ENCODE data around the gene CHKB.
A peak's percentile ranks its signal among the peaks of the same experiment; 100 is the strongest.

The CHKB gene

DNA sequence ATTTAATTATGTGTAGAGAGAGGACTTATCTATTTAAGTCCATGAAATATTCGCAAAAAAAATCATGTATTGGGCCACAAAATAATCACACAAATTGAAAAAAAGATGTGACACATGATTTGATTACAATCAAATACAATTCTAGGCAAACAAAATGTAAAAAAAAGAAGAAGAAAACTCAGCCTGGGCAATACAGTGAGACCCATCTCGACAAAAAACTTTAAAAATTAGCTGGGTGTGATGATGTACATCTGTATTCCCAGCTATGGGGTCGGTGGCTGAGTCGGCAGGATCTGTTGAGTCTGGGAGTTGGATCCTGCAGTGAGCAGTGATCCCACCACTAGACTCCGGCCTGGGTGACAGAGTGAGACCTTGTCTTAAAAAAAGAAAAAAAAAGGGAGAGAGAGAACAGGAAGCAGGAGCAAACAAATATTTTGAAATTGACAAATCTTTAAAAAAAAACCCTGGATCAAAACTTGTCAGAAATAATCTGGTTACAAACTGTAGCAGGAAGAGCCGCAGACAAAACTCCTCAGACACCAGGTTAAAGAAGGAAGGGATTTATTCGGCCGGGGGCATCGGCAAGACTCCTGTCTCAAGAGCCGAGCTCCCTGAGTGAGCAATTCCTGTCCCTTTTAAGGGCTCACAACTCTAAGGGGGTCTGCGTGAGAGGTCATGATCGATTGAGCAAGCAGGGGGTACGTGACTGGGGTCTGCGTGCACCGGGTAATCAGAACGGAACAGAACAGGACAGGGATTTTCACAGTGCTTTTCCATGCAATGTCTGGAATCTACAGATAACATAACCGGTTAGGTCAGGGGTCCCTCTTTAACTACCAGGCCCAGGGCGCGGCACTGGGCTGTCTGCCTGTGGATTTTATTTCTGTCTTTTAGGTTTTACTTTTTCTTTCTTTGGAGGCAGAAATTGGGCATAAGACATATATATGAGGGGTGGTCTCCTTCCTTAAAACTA is 49.5 kb downstream of the CHKB start:
- peak in 1 of 2 experiments; percentile 23 for DNase-seq
- TF ChIP-seq GATA1 (IDR thresholded peaks at IDR 0.05; ENCODE audit: low read depth, low read length): no peak

- DNase-seq: no peak
- TF ChIP-seq POLR2A (IDR thresholded peaks at IDR 0.05; ENCODE audit: low read length): no peak
- TF ChIP-seq GATA1 (IDR thresholded peaks at IDR 0.05; ENCODE audit: low read depth, low read length): no peak
Observed at GRCh38 chr22:50531962-50532674, 50.5 kb downstream of the CHKB start.

- peak; percentile 28 to 46 for DNase-seq
- TF ChIP-seq POLR2A (IDR thresholded peaks at IDR 0.05; ENCODE audit: low read length) (no peak), GATA1 (IDR thresholded peaks at IDR 0.05; ENCODE audit: low read depth, low read length) (no peak)
Observed at GRCh38 chr22:50531546-50531961, 51.1 kb downstream of the CHKB start.

- peak; percentile 71 to 77 for DNase-seq
Observed at GRCh38 chr22:50530877-50531545, 51.6 kb downstream of the CHKB start.

DNA sequence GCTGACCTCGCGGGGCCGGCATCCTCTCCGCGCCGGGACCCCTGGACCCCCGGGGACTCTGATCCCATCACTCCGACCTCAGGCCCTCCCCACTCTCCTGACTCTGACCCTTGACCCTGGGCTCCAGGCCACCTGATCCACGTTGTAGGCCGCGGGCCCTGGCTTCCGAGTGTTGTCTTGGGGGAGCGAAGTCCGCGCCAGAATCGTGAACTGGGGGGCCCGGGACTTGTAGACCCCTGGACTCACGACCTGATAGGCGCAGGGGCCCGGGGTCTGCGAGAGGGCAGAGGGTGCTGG is 52.1 kb downstream of the CHKB start:
- TF ChIP-seq POLR2A (IDR thresholded peaks at IDR 0.05; ENCODE audit: low read length) (no peak), GATA1 (IDR thresholded peaks at IDR 0.05; ENCODE audit: low read depth, low read length) (no peak)
- no peak for DNase-seq

More at GRCh38 chr22:50530877-50531545, 51.6 kb downstream of the CHKB start:
- peak; percentile 36 for TF ChIP-seq POLR2A (IDR thresholded peaks at IDR 0.05; ENCODE audit: low read length)
- TF ChIP-seq GATA1 (IDR thresholded peaks at IDR 0.05; ENCODE audit: low read depth, low read length): no peak

- DNase-seq: peak; percentile 67 to 72
- peak; percentile 39 for TF ChIP-seq POLR2A (IDR thresholded peaks at IDR 0.05; ENCODE audit: low read length)
- TF ChIP-seq GATA1 (IDR thresholded peaks at IDR 0.05; ENCODE audit: low read depth, low read length): no peak
Observed at GRCh38 chr22:50529897-50530579, 52.6 kb downstream of the CHKB start, which contains the start of gene TYMP. Gene TYMP, minus strand, starts transcription at chr22:50530012. Its CDS starts 303 bp downstream, at chr22:50529709.

DNA sequence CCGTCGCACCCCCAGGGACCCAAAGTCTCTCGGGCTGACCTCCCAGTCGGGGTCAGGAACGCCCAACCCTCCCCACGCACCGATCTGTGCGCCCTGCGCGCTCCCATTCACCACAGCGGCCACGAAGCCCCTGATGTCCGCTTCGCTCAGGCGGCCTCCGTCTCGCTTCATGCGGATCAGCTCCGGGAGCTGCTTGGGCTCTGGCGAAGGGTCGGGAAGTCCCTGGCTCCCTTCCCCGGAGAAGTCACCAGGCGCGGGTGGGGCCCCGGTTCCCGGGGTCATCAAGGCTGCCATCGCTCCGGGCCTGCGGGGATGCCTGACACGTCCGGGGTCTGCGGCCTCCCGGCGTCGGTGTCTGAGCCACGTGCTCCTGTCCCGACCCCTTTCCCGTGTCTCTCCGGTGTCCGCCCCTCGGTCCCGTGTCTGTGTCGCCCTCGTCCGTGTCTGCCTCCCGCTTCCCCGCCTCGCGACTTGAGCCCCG is 53.2 kb downstream of the CHKB start:
- no peak for DNase-seq
- TF ChIP-seq GATA1 (IDR thresholded peaks at IDR 0.05; ENCODE audit: low read depth, low read length) (no peak), POLR2A (IDR thresholded peaks at IDR 0.05; ENCODE audit: low read length) (no peak)
